Muscle of back (tissue), 11 donors: ENCODE data around the gene TMEM271. TPM values are rescaled to one million over a fixed set of nuclear protein-coding genes. Genes with fewer than 3 reads are reported as not detected.

Experiments
- DNase-seq, 3 donors: peaks; one replicate each; pipeline versions ENCODE4 v3.0.0 to v3.0.0-alpha.2; 2013
- polyA plus RNA-seq, 10 donors: library from polyadenylated mRNA; unstranded; fragments of 120-200 nt; gene quantifications; one replicate each; pipeline ENCODE4 v1.2.1, GENCODE V29; 2013; ENCODE audit not compliant: insufficient read length in 10 of 10

TMEM271 gene
- polyA plus RNA-seq, 10 donors: 0.18 to 0.29 TPM; not detected in 8

GRCh38 chr4:581181-581580 lies 5.1 kb upstream of the TMEM271 start:
- no peak for DNase-seq

GRCh38 chr4:579543-580175 lies 3.6 kb upstream of the TMEM271 start:
- DNase-seq: no peak

GRCh38 chr4:578451-579443 lies 2.7 kb upstream of the TMEM271 start:
- DNase-seq: no peak

- no peak for DNase-seq
These were observed 1.7 kb upstream of the TMEM271 start for GRCh38 chr4:577499-578450.

- peak in 1 of 3 donors; percentile 6 for DNase-seq
These were observed 950 bp upstream of the TMEM271 start for GRCh38 chr4:576991-577498.

- DNase-seq: peak; percentile 34 to 76 (median 63)
These were observed 584 bp downstream of the TMEM271 start for GRCh38 chr4:575281-576141.

- no peak for DNase-seq
These were observed 1.5 kb downstream of the TMEM271 start for GRCh38 chr4:574346-575161.

GRCh38 chr4:573122-573892 lies 2.8 kb downstream of the TMEM271 start:
- no peak for DNase-seq

- DNase-seq: no peak
These were observed 3.5 kb downstream of the TMEM271 start for GRCh38 chr4:572594-572993.

GRCh38 chr4:571838-572572 lies 4.1 kb downstream of the TMEM271 start:
- DNase-seq: no peak

- DNase-seq: no peak
These were observed 5.3 kb downstream of the TMEM271 start for GRCh38 chr4:570754-571153.

- DNase-seq: no peak
These were observed 6.0 kb downstream of the TMEM271 start for GRCh38 chr4:569958-570667.

GRCh38 chr4:568962-569361 lies 7.1 kb downstream of the TMEM271 start:
- DNase-seq: no peak

- no peak for DNase-seq
These were observed 7.8 kb downstream of the TMEM271 start for GRCh38 chr4:568351-568652.

GRCh38 chr4:567457-568350 lies 8.4 kb downstream of the TMEM271 start:
- no peak for DNase-seq

GRCh38 chr4:566508-567295 lies 9.4 kb downstream of the TMEM271 start:
- DNase-seq: no peak
